Ishikawa (cell line): ENCODE measurements around the gene YWHAB.

Source experiments
- CEBPB ChIP-seq: IDR thresholded peaks from 2 replicates; pipeline ENCODE4 v1.6.1; 2012
- CREB1 ChIP-seq: IDR thresholded peaks from 2 replicates; pipeline ENCODE4 v1.6.1; 2012; ENCODE audit warnings: low read depth
- EP300 ChIP-seq: IDR thresholded peaks from 2 replicates; pipeline ENCODE4 v1.6.1; 2012; ENCODE audit warnings: borderline replicate concordance
- FOXM1 ChIP-seq: IDR thresholded peaks from 2 replicates; pipeline ENCODE4 v1.6.1; 2012; ENCODE audit warnings: low read depth, borderline replicate concordance
- NFIC ChIP-seq: IDR thresholded peaks from 2 replicates; pipeline ENCODE4 v1.6.1; 2012
- RAD21 ChIP-seq: IDR thresholded peaks from 2 replicates; pipeline ENCODE4 v1.6.1; 2012; ENCODE audit warnings: low read depth
- TAF1 ChIP-seq: IDR thresholded peaks from 2 replicates; pipeline ENCODE4 v1.6.1; 2012; ENCODE audit warnings: low read depth, mild to moderate bottlenecking
- TCF12 ChIP-seq: IDR thresholded peaks from 2 replicates; pipeline ENCODE4 v1.6.1; 2012; ENCODE audit warnings: low read depth
- TEAD4 ChIP-seq: IDR thresholded peaks from 2 replicates; pipeline ENCODE4 v1.6.1; 2012
- YY1 ChIP-seq: IDR thresholded peaks from 2 replicates; pipeline ENCODE4 v1.6.1; 2012; ENCODE audit warnings: low read depth
- ZBTB7A ChIP-seq: IDR thresholded peaks from 2 replicates; pipeline ENCODE4 v1.6.1; 2012; ENCODE audit warnings: low read depth
- TF ChIP-seq, protein P1 (sequence below): IDR thresholded peaks from 2 replicates; pipeline ENCODE4 v1.6.1; 2012; ENCODE audit warnings: low read depth, mild to moderate bottlenecking
- TF ChIP-seq, protein P2 (sequence below): IDR thresholded peaks from 2 replicates; pipeline ENCODE4 v1.6.1; 2012
- TF ChIP-seq, protein P3 (sequence below): IDR thresholded peaks from 2 replicates; pipeline ENCODE4 v1.6.1; 2012

The YWHAB gene

GRCh38 chr20:44910690-44911262 is 25.3 kb downstream of the YWHAB start:
- TF ChIP-seq, protein P1, sequence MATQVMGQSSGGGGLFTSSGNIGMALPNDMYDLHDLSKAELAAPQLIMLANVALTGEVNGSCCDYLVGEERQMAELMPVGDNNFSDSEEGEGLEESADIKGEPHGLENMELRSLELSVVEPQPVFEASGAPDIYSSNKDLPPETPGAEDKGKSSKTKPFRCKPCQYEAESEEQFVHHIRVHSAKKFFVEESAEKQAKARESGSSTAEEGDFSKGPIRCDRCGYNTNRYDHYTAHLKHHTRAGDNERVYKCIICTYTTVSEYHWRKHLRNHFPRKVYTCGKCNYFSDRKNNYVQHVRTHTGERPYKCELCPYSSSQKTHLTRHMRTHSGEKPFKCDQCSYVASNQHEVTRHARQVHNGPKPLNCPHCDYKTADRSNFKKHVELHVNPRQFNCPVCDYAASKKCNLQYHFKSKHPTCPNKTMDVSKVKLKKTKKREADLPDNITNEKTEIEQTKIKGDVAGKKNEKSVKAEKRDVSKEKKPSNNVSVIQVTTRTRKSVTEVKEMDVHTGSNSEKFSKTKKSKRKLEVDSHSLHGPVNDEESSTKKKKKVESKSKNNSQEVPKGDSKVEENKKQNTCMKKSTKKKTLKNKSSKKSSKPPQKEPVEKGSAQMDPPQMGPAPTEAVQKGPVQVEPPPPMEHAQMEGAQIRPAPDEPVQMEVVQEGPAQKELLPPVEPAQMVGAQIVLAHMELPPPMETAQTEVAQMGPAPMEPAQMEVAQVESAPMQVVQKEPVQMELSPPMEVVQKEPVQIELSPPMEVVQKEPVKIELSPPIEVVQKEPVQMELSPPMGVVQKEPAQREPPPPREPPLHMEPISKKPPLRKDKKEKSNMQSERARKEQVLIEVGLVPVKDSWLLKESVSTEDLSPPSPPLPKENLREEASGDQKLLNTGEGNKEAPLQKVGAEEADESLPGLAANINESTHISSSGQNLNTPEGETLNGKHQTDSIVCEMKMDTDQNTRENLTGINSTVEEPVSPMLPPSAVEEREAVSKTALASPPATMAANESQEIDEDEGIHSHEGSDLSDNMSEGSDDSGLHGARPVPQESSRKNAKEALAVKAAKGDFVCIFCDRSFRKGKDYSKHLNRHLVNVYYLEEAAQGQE = no peak
- TF ChIP-seq, protein P2, sequence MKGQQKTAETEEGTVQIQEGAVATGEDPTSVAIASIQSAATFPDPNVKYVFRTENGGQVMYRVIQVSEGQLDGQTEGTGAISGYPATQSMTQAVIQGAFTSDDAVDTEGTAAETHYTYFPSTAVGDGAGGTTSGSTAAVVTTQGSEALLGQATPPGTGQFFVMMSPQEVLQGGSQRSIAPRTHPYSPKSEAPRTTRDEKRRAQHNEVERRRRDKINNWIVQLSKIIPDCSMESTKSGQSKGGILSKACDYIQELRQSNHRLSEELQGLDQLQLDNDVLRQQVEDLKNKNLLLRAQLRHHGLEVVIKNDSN = no peak
- no peak for TF ChIP-seq ZBTB7A
- TF ChIP-seq CEBPB = no peak
- TF ChIP-seq TCF12 = no peak
- no peak for TF ChIP-seq TEAD4
- no peak for TF ChIP-seq EP300

GRCh38 chr20:44911264-44911921 is 25.9 kb downstream of the YWHAB start:
- 0 out of 2 replicates have a peak, but pooled peaks have one; percentile 51 for TF ChIP-seq YY1
- TF ChIP-seq, protein P2 = no peak
- TF ChIP-seq, protein P3, sequence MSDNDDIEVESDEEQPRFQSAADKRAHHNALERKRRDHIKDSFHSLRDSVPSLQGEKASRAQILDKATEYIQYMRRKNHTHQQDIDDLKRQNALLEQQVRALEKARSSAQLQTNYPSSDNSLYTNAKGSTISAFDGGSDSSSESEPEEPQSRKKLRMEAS = no peak
- TF ChIP-seq TEAD4 = no peak
- TF ChIP-seq EP300 = no peak
- TF ChIP-seq TCF12 = no peak
- TF ChIP-seq CEBPB = no peak
- TF ChIP-seq RAD21 = peak; percentile 56
- TF ChIP-seq, protein P1 = no peak
- no peak for TF ChIP-seq NFIC

GRCh38 chr20:44912189-44912588 is 26.7 kb downstream of the YWHAB start:
- no peak for TF ChIP-seq CEBPB
- TF ChIP-seq YY1 = no peak
- TF ChIP-seq, protein P1 = no peak
- no peak for TF ChIP-seq EP300
- TF ChIP-seq RAD21 = no peak
- TF ChIP-seq NFIC = no peak

GRCh38 chr20:44914924-44915323 is 29.4 kb downstream of the YWHAB start:
- TF ChIP-seq TCF12 = no peak
- TF ChIP-seq, protein P1 = no peak
- TF ChIP-seq ZBTB7A = no peak
- TF ChIP-seq TEAD4 = no peak
- TF ChIP-seq EP300 = no peak
- no peak for TF ChIP-seq CREB1
- TF ChIP-seq CEBPB = no peak
- TF ChIP-seq TAF1 = no peak
- no peak for TF ChIP-seq YY1
- no peak for TF ChIP-seq RAD21
- no peak for TF ChIP-seq FOXM1
- TF ChIP-seq, protein P3 = no peak
